NCI-H1417 (cell line): ENCODE data around the gene FBXL7.

ENCODE experiments used
- DNase-seq, 3 experiments: peaks; one replicate each; lab custom pipeline; 2025; lab: John Stamatoyannopoulos, UW

FBXL7 gene

DNA sequence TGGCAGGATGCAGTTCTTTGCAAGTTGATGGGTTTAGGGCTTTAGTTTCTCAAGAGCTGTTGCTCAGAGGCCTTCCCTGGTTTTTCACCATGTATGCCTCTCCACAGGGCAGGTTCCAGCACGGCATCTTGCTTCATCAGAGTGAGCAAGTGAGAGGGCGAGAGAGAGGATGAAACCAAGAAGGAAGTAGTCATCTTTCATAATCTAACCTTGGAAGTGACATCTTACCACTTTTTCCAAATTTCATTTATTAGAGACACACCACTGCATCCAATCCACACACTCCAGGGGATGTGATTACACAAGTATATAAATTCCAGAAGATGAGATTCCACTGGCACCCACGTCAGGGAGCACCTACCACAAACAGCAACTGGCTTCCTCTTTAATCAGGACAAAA, 385.2 kb downstream of the FBXL7 start:
- DNase-seq, result no peak

DNA sequence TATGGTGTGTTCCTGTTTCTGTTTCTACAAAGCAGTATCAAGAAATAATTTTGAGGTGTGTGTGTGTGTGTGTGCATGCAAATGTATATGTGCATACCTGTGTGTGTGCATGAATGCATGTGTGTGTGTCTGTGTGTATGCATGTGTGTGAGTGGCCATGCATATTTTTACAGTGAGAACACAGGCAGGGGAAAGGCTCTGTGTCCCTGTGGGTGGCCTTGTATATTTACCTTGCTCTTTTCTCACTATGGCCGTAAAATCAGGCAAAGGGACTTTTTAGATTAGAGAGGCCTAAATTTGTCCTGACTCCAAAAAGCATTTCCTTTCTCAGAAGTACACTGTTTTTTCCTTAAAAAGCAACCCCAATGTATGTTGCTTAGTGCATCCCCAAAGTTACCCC, 386.2 kb downstream of the FBXL7 start:
- DNase-seq, result no peak

DNA sequence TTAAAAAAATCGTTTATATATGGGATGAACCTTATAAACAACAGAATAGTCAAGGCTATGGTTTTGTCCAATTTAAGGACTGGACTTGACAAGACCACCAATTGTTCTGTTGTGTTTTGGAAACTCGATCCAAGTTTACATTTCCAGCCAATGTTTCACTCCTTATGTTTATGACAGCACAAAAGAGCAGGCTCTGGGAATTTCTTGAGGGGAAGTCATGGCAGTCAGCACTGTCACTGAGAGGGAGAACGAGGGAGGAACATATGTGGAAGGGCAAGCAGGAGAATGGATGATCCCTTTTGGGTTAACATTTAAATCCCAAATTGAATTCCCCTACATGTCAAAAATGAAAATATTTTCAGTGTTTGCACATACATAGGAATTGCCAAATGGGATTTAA, 387.1 kb downstream of the FBXL7 start:
- DNase-seq, result no peak

DNA sequence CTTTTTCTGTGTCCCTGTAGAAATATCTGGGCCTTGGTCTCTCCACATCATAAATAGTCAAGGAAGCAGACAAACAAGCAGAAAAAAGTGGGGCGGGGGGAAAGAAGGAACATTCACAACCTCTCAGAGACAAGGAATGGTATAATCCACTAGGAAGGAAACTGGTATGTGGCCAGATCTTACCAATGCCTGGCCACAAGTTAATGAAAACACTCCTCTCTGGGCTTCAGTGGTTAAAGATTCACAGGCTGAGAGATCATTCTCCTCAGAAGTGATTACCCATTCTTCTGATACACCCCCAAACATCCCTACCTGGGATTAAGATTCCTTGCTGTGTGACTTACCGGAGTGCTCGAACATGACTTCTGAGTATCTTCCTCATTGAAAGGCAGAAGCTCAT, 389.0 kb downstream of the FBXL7 start:
- no peak for DNase-seq

DNA sequence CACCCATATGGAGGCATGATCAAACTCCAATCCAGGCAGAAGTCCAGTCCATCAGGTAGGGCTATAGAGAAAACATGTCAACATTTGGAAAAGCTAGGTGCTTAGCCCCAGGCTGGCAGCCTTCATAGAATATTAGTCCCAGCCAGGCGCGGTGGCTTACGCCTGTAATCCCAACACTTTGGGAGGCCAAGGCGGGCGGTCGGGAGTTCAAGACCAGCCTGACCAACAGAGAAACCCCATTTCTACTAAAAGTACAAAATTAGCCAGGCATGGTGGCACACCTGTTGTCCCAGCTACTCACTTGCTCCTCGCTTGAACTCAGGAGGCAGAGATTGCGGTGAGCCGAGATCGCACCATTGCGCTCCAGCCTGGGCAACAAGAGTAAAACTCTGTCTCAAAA, 393.9 kb downstream of the FBXL7 start:
- DNase-seq, result no peak

DNA sequence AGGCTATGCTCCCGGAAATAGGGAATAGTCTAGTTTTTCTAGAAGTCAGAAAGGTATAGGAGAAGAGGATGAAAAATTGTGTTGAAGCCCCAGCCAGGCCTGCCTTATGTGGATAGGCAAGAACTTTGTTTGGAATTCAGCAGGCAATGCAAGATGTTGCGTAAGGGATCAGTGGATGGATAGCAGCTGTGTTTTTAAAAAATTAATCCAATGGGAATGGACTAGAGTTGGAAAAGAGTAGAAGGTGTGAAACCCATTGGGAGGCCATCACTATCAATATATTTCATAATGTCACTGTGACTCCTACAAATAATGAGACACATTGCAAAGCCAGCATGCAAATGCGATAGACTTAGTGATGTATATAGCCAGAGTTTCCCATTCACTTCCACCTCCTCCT, 397.7 kb downstream of the FBXL7 start:
- DNase-seq, result no peak

DNA sequence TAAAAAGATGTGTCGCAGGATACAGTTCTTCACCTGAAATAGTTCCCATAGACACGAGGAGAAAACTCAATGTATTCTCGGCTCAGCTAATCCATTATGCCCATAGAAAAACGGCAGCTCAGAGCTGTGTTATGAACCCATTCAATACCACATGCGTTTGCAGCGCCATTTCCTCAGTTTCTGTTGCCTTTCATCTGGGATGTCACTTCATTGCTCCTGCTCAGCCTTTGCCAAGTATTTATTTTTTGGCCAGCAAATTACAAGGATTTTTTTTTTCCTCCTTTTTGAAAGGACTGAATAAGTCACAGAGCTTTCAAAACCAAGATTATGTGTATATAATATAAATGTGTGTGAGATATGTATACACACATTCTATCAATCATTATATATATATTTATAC, 398.7 kb downstream of the FBXL7 start:
- DNase-seq, result no peak

DNA sequence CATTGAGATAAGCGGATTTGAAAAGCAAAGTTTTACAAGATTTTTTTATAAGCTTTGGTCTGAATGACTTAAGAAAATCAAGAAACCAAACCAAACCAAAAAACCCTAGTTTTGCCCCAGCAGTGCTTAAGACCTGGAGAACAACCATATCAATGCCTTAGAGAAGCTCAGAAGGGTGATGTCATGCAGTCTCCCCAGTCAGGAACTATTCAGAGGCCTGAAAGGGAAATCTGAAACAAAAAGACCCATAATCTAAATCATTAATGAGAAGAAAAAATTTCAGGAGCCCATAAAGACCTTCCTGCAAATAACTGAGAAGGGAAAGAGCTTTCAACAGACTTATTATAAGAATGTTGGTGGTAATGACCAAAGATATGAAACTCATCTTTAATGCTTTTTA, 399.5 kb downstream of the FBXL7 start:
- DNase-seq, result no peak

DNA sequence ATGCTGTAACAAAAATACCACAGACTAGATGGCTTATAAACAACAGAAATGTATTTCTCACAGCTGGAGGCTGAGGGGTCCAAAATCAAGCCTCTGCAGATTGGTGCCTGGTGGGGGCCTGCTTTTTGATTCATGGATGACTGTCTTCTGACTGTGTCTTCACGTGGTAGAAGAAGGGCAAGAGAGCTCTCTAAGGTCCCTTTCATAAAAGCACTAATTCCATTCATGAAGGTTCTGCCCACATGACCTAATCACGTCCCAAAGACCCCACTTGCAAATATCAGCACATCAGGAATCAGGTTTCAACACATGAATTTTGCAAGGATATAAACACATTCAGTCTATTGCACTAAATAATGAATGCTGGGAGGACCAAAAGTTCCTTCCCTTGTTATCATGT, 401.2 kb downstream of the FBXL7 start:
- no peak for DNase-seq

DNA sequence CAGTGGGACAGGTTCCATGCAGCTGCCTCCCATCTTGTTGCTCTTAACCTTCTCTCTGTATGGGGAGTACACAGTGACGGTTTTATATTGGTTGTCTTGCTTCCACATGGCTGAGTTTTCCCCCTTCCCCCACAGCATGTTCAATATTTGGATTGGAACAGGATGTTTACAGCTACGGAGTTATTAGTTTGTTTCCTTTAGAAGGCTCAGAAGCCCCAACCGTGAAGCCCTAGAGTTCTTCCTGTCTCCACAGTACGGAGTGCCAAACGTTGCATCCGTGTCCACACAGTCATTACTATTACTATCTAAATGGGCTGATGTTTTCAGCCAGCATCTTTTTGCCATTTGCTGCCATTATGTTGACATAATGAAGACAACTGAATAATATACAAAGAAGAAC, 402.1 kb downstream of the FBXL7 start:
- peak in 1 of 3 experiments; percentile 11 for DNase-seq

DNA sequence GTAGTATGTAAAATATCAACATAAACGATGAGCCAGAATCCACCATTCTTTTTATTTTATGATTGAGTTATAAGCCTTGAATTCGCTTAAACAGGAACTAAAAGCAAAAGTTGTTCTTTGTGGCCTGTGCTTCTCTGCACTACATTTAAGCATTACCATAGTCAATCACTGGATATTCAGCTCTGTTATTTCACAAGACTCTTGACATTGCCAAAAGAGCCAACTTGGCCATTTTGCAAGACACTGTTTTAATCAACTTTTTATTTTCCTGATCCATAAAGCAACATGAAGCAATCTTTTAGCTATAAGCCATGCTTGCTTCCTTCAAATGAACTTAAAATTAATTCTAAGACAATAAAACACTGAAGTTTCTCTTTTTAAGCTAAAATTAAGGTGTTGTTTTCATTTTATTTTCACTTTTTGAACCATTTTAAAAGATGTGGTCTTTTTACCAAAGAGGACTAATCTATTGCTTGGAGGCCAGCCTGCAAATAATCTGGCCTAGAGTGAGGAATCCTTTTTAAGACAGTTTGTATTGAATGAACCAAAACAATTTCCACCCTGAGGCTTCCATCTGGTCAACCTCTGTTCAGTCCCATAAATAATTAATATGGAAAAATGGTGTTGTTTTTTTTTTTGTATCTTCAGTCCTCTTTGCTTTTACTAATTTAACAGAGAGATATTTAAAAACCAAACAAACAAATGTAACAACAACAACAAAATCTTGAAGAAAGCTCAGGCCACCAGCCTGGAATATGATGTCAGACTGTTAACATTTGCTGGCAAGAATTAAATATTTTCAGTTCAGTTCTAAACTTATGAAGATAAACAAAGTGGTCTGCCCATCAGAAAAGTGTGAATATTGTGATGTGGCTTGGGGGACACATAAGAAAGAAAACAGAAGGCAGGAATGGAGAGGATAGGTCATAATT, 405.2 kb downstream of the FBXL7 start:
- DNase-seq, result no peak

DNA sequence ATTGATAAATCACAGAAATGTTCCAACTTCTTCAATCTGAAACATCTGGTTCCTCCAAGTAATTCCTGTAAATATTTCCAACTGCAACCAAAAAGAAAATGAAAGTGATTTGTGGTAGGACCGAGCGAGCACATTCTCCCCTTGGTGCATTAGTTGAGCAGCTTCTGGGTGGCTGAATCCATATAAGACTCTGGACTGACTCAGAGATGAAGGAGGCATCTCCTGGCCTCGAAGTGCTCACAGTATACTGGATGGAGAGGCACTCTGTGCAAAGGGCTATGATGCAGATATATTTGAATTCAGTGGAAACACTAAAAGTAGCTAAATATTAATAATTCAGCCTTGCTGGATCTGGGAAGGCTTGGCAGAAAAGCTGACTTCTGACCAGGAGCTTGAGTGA, 414.7 kb downstream of the FBXL7 start:
- DNase-seq, result no peak

DNA sequence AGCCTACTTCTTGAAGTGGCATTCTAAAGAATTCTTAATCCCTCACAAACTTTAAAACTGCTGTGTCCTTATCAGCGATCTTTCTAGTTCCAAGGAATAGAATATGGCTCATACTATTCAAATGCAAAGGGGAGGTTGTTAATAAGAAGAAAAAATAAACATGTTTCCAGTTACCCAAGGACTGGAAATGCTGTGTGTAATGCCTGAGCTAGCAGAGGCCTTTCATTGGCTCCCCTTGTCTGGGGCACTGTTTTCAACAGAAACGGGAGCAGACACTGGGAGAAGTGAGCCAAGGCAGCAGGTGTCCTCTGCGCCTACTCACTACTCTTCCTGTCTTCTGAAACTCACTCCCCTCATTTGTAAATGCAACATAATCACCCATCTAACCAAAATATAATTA, 426.6 kb downstream of the FBXL7 start:
- no peak for DNase-seq

DNA sequence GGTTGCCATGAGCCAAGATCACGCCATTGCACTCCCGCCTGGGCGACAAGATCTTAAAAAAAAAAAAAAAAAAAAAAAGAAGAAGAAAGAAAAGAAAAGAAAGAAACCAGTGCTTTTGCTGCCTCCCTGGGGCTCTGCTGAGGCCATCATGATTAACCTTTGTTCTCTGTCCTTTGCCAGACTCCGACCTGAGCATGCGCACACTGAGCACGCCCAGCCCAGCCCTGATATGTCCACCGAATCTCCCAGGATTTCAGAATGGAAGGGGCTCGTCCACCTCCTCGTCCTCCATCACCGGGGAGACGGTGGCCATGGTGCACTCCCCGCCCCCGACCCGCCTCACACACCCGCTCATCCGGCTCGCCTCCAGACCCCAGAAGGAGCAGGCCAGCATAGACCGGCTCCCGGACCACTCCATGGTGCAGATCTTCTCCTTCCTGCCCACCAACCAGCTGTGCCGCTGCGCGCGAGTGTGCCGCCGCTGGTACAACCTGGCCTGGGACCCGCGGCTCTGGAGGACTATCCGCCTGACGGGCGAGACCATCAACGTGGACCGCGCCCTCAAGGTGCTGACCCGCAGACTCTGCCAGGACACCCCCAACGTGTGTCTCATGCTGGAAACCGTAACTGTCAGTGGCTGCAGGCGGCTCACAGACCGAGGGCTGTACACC, 427.9 kb downstream of the FBXL7 start:
- no peak for DNase-seq

DNA sequence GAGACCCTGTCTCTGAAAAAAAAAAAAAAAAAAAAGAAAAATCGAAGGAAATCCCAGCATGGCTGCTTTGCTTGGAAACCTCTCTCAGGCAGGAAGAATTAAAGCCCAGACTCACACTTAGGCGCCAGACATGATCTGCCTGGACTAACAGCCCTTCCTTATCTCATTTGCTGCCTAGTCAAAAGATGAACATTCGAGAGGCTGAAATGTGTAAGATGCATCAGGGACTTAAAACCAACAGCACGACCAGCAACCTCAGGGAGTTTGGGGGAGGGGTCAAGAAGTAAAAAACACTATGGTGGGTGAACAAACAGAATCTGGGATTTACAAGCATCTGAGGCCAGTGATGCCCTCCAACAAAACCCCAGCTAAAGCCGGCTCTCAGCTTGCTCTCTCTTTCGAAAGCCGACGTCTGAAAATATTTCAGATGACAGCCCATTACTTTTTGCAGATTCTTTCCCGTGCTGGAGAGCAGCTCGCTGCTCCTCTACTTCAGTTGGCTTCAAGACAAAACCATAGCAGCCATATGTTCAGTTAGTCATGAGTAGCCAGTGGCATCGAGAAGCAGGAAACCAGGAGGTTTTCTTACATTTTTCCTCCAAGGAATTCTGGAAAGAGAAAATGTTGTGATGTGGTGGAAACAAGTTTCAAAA, 429.8 kb downstream of the FBXL7 start:
- no peak for DNase-seq

DNA sequence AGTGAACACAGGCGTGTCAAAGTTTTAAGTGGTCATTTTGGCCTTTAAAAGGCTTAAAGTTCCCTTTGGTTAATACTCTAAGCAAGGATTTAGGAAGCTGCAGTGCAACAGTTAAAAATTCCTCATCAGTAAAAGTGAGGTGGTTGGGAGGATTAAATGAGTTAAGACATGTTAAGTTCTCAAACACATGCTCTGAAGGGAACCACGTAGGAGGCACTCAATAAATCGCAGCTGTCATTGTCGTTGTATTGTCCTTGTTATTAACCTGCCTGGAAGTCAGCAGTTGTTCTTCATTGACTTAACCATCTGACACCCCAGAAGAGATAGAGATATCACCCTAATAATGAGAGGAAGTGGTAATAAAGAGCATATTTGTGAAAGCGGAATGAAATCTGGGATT, 432.1 kb downstream of the FBXL7 start:
- no peak for DNase-seq

DNA sequence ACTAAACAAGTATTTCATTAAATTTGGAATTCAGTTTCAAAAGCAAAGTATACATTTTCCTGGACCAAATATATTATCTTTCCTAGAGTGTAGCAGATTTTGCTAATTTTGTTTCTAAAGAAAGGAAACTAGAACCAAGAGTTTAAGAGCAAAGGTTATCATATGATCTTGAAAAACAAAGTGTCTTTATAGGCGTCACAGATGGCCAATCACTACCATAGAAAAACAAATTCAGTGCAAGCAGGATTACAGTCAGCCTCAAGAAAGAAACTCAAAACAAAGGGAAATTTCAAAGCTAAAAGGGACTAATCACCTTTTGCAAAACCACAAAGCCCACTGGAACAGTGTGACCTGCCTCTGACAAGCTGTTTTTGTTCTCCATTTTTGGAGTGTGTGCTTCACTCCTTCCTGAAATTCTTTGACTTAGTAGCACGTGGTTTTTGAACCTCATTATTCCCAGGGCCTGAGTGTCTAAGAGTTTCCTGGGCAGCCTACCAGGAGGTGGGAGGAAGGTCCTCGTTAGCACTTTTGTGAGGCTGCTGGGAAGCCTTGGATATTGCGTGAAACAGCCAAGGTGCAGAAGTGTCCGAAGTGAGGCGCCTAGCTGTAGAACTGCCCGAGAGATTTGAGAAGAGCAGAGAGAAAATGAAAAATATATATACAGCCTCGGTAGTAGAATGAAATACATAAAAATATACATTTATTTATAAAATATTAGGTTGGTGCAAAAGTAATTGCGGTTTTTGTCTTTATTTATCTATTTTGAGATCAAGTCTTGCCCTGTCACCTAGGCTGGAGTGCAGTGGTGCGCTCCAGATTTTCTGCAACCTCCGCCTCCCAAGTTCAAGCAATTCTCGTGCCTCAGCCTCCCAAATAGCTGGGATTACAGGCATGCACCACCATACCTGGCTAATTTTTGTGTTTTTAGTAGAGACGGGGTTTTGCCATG, 433.6 kb downstream of the FBXL7 start:
- DNase-seq, result no peak

DNA sequence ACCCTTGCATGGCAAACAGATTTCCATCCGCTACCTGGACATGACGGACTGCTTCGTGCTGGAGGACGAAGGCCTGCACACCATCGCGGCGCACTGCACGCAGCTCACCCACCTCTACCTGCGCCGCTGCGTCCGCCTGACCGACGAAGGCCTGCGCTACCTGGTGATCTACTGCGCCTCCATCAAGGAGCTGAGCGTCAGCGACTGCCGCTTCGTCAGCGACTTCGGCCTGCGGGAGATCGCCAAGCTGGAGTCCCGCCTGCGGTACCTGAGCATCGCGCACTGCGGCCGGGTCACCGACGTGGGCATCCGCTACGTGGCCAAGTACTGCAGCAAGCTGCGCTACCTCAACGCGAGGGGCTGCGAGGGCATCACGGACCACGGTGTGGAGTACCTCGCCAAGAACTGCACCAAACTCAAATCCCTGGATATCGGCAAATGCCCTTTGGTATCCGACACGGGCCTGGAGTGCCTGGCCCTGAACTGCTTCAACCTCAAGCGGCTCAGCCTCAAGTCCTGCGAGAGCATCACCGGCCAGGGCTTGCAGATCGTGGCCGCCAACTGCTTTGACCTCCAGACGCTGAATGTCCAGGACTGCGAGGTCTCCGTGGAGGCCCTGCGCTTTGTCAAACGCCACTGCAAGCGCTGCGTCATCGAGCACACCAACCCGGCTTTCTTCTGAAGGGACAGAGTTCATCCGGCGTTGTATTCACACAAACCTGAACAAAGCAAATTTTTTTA, 436.7 kb downstream of the FBXL7 start:
- no peak for DNase-seq

DNA sequence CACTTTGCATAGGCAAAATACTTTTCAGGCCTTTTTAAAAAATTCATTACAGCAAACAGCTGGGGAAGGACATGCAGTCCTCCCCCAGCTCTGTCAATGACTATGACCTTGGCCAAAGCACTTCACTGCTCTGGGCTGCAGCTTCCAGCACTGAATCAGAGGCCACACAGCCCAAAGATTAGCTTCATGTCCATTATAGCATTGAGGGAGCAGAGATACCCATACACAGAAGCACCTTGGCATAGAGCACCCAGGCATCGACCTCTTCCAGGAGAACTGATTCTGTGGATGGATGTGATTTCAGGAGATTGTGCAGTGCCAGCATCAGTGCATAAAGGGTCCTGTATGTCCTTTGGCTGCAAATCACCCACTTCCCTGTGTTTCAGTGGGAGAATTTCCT, 437.7 kb downstream of the FBXL7 start:
- DNase-seq, result no peak

DNA sequence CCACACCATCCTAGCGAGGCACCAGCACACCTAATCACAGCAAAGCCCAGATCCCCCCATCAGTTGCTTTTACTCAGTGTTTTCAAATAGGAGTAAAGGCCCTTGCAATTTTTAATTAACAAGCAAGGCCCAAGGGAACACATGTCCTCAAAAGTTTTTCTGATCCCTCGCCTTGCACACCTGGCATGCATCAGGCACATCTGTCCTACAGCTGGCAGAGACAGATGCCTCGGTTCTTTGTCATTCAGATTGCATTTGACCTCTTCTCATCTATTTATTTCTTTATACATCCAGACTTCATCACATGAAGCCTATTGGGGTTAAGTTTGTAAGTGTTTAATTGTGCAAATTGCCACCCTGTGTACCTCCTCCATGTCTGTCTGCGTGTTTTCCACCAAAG, 438.2 kb downstream of the FBXL7 start:
- no peak for DNase-seq

DNA sequence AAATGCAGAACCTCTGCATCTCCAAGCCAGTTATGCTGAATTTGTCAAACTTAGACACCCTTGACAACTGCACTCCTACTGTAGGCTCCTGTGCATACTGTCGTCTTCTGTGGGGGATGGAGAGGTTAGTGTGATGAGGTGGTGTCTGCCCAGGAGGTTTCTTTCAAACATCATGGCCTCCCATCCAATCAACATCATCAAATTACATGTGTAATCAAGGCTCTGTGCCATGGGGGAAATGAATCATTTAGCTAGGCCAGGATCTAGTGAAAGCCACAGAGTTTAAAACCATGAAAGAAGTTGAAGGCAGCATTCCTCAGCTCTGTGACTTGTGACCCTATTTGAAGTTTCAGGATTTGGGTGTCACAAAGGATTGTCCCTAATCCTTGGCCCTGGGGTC, 439.0 kb downstream of the FBXL7 start:
- no peak for DNase-seq
